HepG2 (cell line): ENCODE results near the gene SPARC. TPM values are rescaled to one million over a fixed set of nuclear protein-coding genes. Genes with fewer than 3 reads are reported as not detected.

Source experiments
- ATAC-seq: fragments of 200-7000 bp; cut with Tn5 transposase; 3 replicates; pipeline ENCODE4 v1.9.1; 2020; ENCODE audit warnings: mild to moderate bottlenecking, moderate library complexity
- BruUV-seq: library from RNA; stranded (reverse); fragments of 400-500 nt; replicated peaks from 2 replicates; lab custom pipeline; 2021; lab: Mats Ljungman, UMichigan
- CTCF ChIA-PET: fragments of 300-600 bp; formaldehyde crosslinking; extraction: SDS; loops from one replicate; lab custom pipeline; 2021; ENCODE audit warnings: low total read pairs, inconsistent platforms, low intra/inter-chr PET ratio; lab: Yijun Ruan, JAX
- POLR2A ChIA-PET: fragments of 350-600 bp; sonication (Branson Sonifier 250); formaldehyde crosslinking; loops from one replicate; lab custom pipeline; 2020; ENCODE audit warnings: antibody characterized with exemption, inconsistent platforms; lab: Yijun Ruan, JAX
- DNase-seq: peaks from one replicate; pipeline ENCODE4 v3.0.0-alpha.2; 2015; ENCODE audit warnings: low spot score
- FAIRE-seq: peaks from 3 replicates; lab custom pipeline; 2011; peaks lifted over from hg19 to GRCh38; lab: Jason Lieb, UNC
- H2AFZ ChIP-seq: one replicate; pipeline ENCODE4 v1.6.1; 2011; ENCODE audit warnings: low read length, inconsistent platforms
- H3K27ac ChIP-seq: fragments of 300-600 bp; 3 replicates; pipeline ENCODE4 v1.8.0; 2011; ENCODE audit warnings: mixed run types, mild to moderate bottlenecking, mixed read lengths, low read length, inconsistent platforms; ENCODE audit not compliant: insufficient read depth; ENCODE audit errors: extremely low read length
- H3K27me3 ChIP-seq, 2 experiments: fragments of 200-600 bp in 1 of 2; 2 replicates in 1 of 2; 3 replicates in 1 of 2; pipeline versions ENCODE4 v1.6.0 to v1.8.0; 2011; ENCODE audit warnings: low read length in 2 of 2, mild to moderate bottlenecking in 2 of 2, moderate library complexity in 2 of 2, inconsistent platforms in 1 of 2; ENCODE audit not compliant: insufficient read depth in 2 of 2, control insufficient read depth in 1 of 2
- H3K36me3 ChIP-seq, 2 experiments: fragments of 200-600 bp in 1 of 2; replicated peaks in 1 of 2; 2 replicates in 1 of 2; 3 replicates in 1 of 2; pipeline versions ENCODE4 v1.5.1 to v1.8.0; 2011; ENCODE audit warnings: low read length in 2 of 2, inconsistent platforms in 1 of 2; ENCODE audit not compliant: insufficient read depth in 2 of 2, control insufficient read depth in 1 of 2
- H3K4me1 ChIP-seq: 2 replicates; pipeline ENCODE4 v1.5.1; 2012; ENCODE audit warnings: low read length, inconsistent platforms; ENCODE audit not compliant: insufficient read depth
- H3K4me2 ChIP-seq: 2 replicates; pipeline ENCODE4 v1.6.0; 2011; ENCODE audit warnings: low read depth, low read length, inconsistent platforms
- H3K4me3 ChIP-seq, 3 experiments: fragments of 200-600 bp in 1 of 3; sonication (generic), shearing (Covaris generic) in 1 of 3; replicated peaks in 1 of 3; 2 replicates each; pipeline ENCODE4 v1.5.1; 2011 to 2016; ENCODE audit warnings: low read length in 3 of 3, inconsistent platforms in 2 of 3, low read depth in 2 of 3, mild to moderate bottlenecking in 2 of 3, control low read depth in 1 of 3, mixed read lengths in 1 of 3; ENCODE audit not compliant: insufficient read depth in 1 of 3
- H3K79me2 ChIP-seq: one replicate; pipeline ENCODE4 v1.6.1; 2011; ENCODE audit warnings: low read length, inconsistent platforms; ENCODE audit not compliant: insufficient read depth
- H3K9ac ChIP-seq: 2 replicates; pipeline ENCODE4 v1.6.0; 2011; ENCODE audit warnings: mild to moderate bottlenecking, low read depth, low read length, inconsistent platforms; ENCODE audit not compliant: insufficient read depth
- H3K9me3 ChIP-seq: 2 replicates; pipeline ENCODE4 v1.5.1; 2012; ENCODE audit warnings: mild to moderate bottlenecking, low read length
- H4K20me1 ChIP-seq: 2 replicates; pipeline ENCODE4 v1.6.0; 2011; ENCODE audit warnings: inconsistent platforms, mild to moderate bottlenecking, low read length, moderate library complexity; ENCODE audit not compliant: insufficient read depth
- ARHGAP35 ChIP-seq: sonication (generic); formaldehyde crosslinking; IDR thresholded peaks from 2 replicates; pipeline ENCODE4 v1.9.0; 2022; ENCODE audit warnings: mild to moderate bottlenecking, inconsistent platforms, moderate library complexity, missing genetic modification reagents, borderline replicate concordance
- ATM ChIP-seq: fragments of 450-650 bp; IDR thresholded peaks from 2 replicates; pipeline ENCODE4 v1.7.1; 2017; ENCODE audit warnings: mild to moderate bottlenecking, borderline replicate concordance
- DMTF1 ChIP-seq: sonication (generic); formaldehyde crosslinking; IDR thresholded peaks from 2 replicates; pipeline ENCODE4 v1.4.0; 2020; ENCODE audit warnings: mild to moderate bottlenecking, missing genetic modification reagents
- EEA1 ChIP-seq: sonication (generic); formaldehyde crosslinking; IDR thresholded peaks from 2 replicates; pipeline ENCODE4 v1.5.1; 2020; ENCODE audit warnings: mild to moderate bottlenecking, missing genetic modification reagents, borderline replicate concordance
- HDAC6 ChIP-seq: fragments of 200-600 bp; sonication (generic); IDR thresholded peaks from 2 replicates; pipeline ENCODE4 v1.7.0; 2017; ENCODE audit warnings: mild to moderate bottlenecking, antibody characterized with exemption, low read length, low read depth
- IRF9 ChIP-seq: sonication (generic); formaldehyde crosslinking; IDR thresholded peaks from 2 replicates; pipeline ENCODE4 v1.8.0; 2022; ENCODE audit warnings: missing genetic modification reagents, mild to moderate bottlenecking, borderline replicate concordance
- NFAT5 ChIP-seq: sonication (generic); formaldehyde crosslinking; IDR thresholded peaks from 2 replicates; pipeline ENCODE4 v1.4.0; 2020; ENCODE audit warnings: missing genetic modification reagents
- NFKBIZ ChIP-seq: IDR thresholded peaks from 2 replicates; pipeline ENCODE4 v1.6.1; 2018; ENCODE audit warnings: missing genetic modification reagents, missing compliant biosample characterization
- NR2F6 ChIP-seq, 2 experiments: IDR thresholded peaks; 2 replicates each; pipeline ENCODE4 v1.6.1; 2016; ENCODE audit warnings: antibody characterized with exemption in 1 of 2, mild to moderate bottlenecking in 1 of 2
- ZFYVE20 ChIP-seq: sonication (generic); formaldehyde crosslinking; IDR thresholded peaks from 2 replicates; pipeline ENCODE4 v1.8.0; 2023; ENCODE audit warnings: low read depth, mild to moderate bottlenecking, moderate library complexity, missing genetic modification reagents, borderline replicate concordance
- ZNF34 ChIP-seq: sonication (generic); formaldehyde crosslinking; IDR thresholded peaks from 2 replicates; pipeline ENCODE4 v1.4.0; 2020; ENCODE audit warnings: mild to moderate bottlenecking, missing genetic modification reagents, borderline replicate concordance
- ZNF605 ChIP-seq: sonication (generic); formaldehyde crosslinking; IDR thresholded peaks from 2 replicates; pipeline ENCODE4 v1.8.0; 2022; ENCODE audit warnings: mild to moderate bottlenecking, missing genetic modification reagents
- WGBS: methylation state at CpG from one replicate; pipeline ENCODE4 v1.1.6; 2017; ENCODE audit warnings: low lambda C conversion rate; 5-methylcytosine and 5-hydroxymethylcytosine counted together
- in situ Hi-C: cut with HindIII; loops from 2 replicates; pipeline ENCODE4 v1.10.0; 2017; ENCODE audit warnings: low pct_unique_long_range_greater_than_20kb; ENCODE audit not compliant: extremely low pct_ligation_motif_present
- intact Hi-C: fragments of 100-400 bp; cut with micrococcal nuclease; formaldehyde crosslinking; loops from one replicate; pipeline ENCODE4 v1.10.0; 2022; ENCODE audit not compliant: unreplicated experiment
- polyA plus RNA-seq, 8 experiments: library from polyadenylated mRNA; depleted of rRNA in 3 of 8; stranded (reverse) in 7 of 8; unstranded in 1 of 8; fragments of >200 nt; fragmentation: Illumina TruSeq in 4 of 8; extraction: Trizol in 4 of 8; gene quantifications; 2 replicates each; pipeline versions ENCODE4 v1.2.1 to v1.2.3, GENCODE V29; 2011 to 2016; ENCODE audit warnings: low read depth in 4 of 8, missing spikeins in 1 of 8, mixed read lengths in 1 of 8; ENCODE audit not compliant: insufficient read depth in 1 of 8
- total RNA-seq, 5 experiments: library from RNA; depleted of rRNA; stranded (reverse); fragments of >200 nt; fragmentation: Illumina TruSeq; extraction: Trizol; gene quantifications; 2 replicates each; pipeline ENCODE4 v1.2.3, GENCODE V29; 2016; ENCODE audit warnings: low read depth in 1 of 5

SPARC gene
- total and polyA plus RNA-seq, 2 of the 13 experiments (the other 11 are each of a cell fraction or from before 2014, with no cell fraction given): 76.7 to 192 TPM

GRCh38 chr5:151612689-151613427, 73.9 kb downstream of the SPARC start (continued):
- TF ChIP-seq ATM (no peak), ZNF605 (no peak)

GRCh38 chr5:151611127-151611775, 75.5 kb downstream of the SPARC start:
- FAIRE-seq (no peak), ATAC-seq (no peak), DNase-seq (no peak)
- peaks cover 9% of the 10 kb centered on the region; the same call in 1 of the 2 replicates for H3K4me1 ChIP-seq
- H3K27me3 ChIP-seq: peaks cover 0 to 34% of the 10 kb centered on the region in 2 experiments; a peak in 3 of 5 replicates
- H3K9me3 ChIP-seq: no peaks in the 10 kb centered on the region
- intact Hi-C loops: no loop called here
- no peaks in the 10 kb centered on the region for H3K36me3 ChIP-seq
- H3K4me2 ChIP-seq: no peak overlapping the region
- H2AFZ ChIP-seq: no peak overlapping the region
- H3K79me2 ChIP-seq: no peaks in the 10 kb centered on the region
- 44% methylated on average over 8 of the region's 8 CpGs for WGBS
- ChIA-PET POLR2A (no interaction called here), CTCF (no interaction called here)
- BruUV-seq: no TSS peak
- H3K27ac ChIP-seq: no peak overlapping the region
- in situ Hi-C loops: no loop called here
- no peak overlapping the region for H3K4me3 ChIP-seq
- H3K9ac ChIP-seq: no peak overlapping the region
- H4K20me1 ChIP-seq: no peaks in the 10 kb centered on the region
- no peak for TF ChIP-seq HDAC6
- no peak for TF ChIP-seq ZNF34 (CRISPR knock-in tag)
- no peak for TF ChIP-seq NFKBIZ (CRISPR knock-in tag)
- no peak for TF ChIP-seq NR2F6 (IDR thresholded peaks at IDR 0.05)
- TF ChIP-seq NR2F6 (CRISPR knock-in tag; IDR thresholded peaks at IDR 0.05): no peak
- no peak for TF ChIP-seq NFAT5
- no peak for TF ChIP-seq ZFYVE20 (CRISPR knock-in tag)
- no peak for TF ChIP-seq IRF9 (CRISPR knock-in tag)
- no peak for TF ChIP-seq EEA1 (CRISPR knock-in tag)
- no peak for TF ChIP-seq DMTF1 (CRISPR knock-in tag)
- TF ChIP-seq ARHGAP35 (CRISPR knock-in tag): no peak
